ENCODE data around the gene PAQR7.
A peak's percentile ranks its signal among the peaks of the same experiment; 100 is the strongest.
"Not testable (repeated sequence)": the region's sequence is repeated elsewhere in the genome, so short reads cannot be mapped to it uniquely, and the experiment has no call there.

Gene PAQR7

GRCh38 chr1:25843483-25843882 lies 32.0 kb downstream of the PAQR7 start:
- no peak for DNase-seq

GRCh38 chr1:25839808-25840207 lies 35.7 kb downstream of the PAQR7 start:
- DNase-seq, result not testable (repeated sequence)

GRCh38 chr1:25837262-25837875 lies 38.1 kb downstream of the PAQR7 start:
- no peak for DNase-seq

- DNase-seq, result no peak
Observed at GRCh38 chr1:25836695-25837094, 38.8 kb downstream of the PAQR7 start.

- DNase-seq, result no peak
Observed at GRCh38 chr1:25834894-25835293, 40.6 kb downstream of the PAQR7 start.

- DNase-seq, result no peak
Observed at GRCh38 chr1:25833158-25833557, 42.4 kb downstream of the PAQR7 start.

GRCh38 chr1:25832336-25833037 lies 43.0 kb downstream of the PAQR7 start:
- DNase-seq, result no peak

GRCh38 chr1:25831569-25832196 lies 43.8 kb downstream of the PAQR7 start:
- DNase-seq, result no peak

- DNase-seq, result no peak
Observed at GRCh38 chr1:25829046-25829445, 46.5 kb downstream of the PAQR7 start.

GRCh38 chr1:25828491-25828890 lies 47.0 kb downstream of the PAQR7 start:
- no peak for DNase-seq

- DNase-seq, result no peak
Observed at GRCh38 chr1:25826571-25826970, 48.9 kb downstream of the PAQR7 start.

GRCh38 chr1:25825605-25826004 lies 49.9 kb downstream of the PAQR7 start:
- no peak for DNase-seq

- DNase-seq, result no peak
Observed at GRCh38 chr1:25821630-25822091, 53.8 kb downstream of the PAQR7 start.

- DNase-seq, result no peak
Observed at GRCh38 chr1:25821112-25821476, 54.4 kb downstream of the PAQR7 start.

GRCh38 chr1:25820247-25821111 lies 55.0 kb downstream of the PAQR7 start:
- DNase-seq, result peak; percentile 70

GRCh38 chr1:25819491-25820246 lies 55.8 kb downstream of the PAQR7 start, which contains the start of gene MTFR1L:
TSS of gene MTFR1L (plus strand) at chr1:25819954. CDS start at chr1:25823105, 3,151 bp downstream.
- peak; percentile 95 for DNase-seq

- DNase-seq, result no peak
Observed at GRCh38 chr1:25818569-25818968, 56.9 kb downstream of the PAQR7 start.

GRCh38 chr1:25817840-25818501 lies 57.5 kb downstream of the PAQR7 start:
- no peak for DNase-seq

- DNase-seq, result no peak
Observed at GRCh38 chr1:25816112-25816718, 59.3 kb downstream of the PAQR7 start.

GRCh38 chr1:25815208-25816111 lies 60.0 kb downstream of the PAQR7 start:
- no peak for DNase-seq
